KMS-11 (cell line): Measurements from ENCODE around the gene MAL.

Experiments
- H2AFZ ChIP-seq: fragments of 200-600 bp; sonication (generic); 2 replicates; pipeline ENCODE4 v1.6.1; 2016; ENCODE audit warnings: antibody characterized with exemption, mixed run types, low read depth
- H3K27ac ChIP-seq: fragments of 200-600 bp; sonication (generic); 2 replicates; pipeline ENCODE4 v1.6.1; 2016; ENCODE audit warnings: mild to moderate bottlenecking, mixed run types
- H3K27me3 ChIP-seq: fragments of 200-600 bp; sonication (generic); 2 replicates; pipeline ENCODE4 v1.6.1; 2017; ENCODE audit warnings: mild to moderate bottlenecking, low read depth, mixed run types, moderate library complexity; ENCODE audit not compliant: insufficient read depth
- H3K36me3 ChIP-seq: fragments of 200-600 bp; sonication (generic); 2 replicates; pipeline ENCODE4 v1.6.1; 2017; ENCODE audit warnings: mild to moderate bottlenecking, mixed run types; ENCODE audit not compliant: insufficient read depth
- H3K4me1 ChIP-seq: fragments of 200-600 bp; sonication (generic); 2 replicates; pipeline ENCODE4 v1.6.1; 2016; ENCODE audit warnings: mild to moderate bottlenecking, low read depth, mixed run types; ENCODE audit not compliant: poor library complexity, severe bottlenecking
- H3K4me2 ChIP-seq: fragments of 200-600 bp; sonication (generic); 2 replicates; pipeline ENCODE4 v1.7.0; 2016; ENCODE audit warnings: mild to moderate bottlenecking, mixed run types
- H3K4me3 ChIP-seq: fragments of 200-600 bp; sonication (generic); IDR thresholded peaks from 2 replicates; pipeline ENCODE4 v1.6.1; 2017; ENCODE audit warnings: low read depth, low read length, mixed read lengths; ENCODE audit not compliant: insufficient read depth
- H3K79me2 ChIP-seq: fragments of 200-600 bp; sonication (generic); 2 replicates; pipeline ENCODE4 v1.6.1; 2016; ENCODE audit warnings: low read depth, mixed run types; ENCODE audit not compliant: insufficient read depth
- H3K9ac ChIP-seq: fragments of 200-600 bp; sonication (generic); 2 replicates; pipeline ENCODE4 v1.6.1; 2016; ENCODE audit warnings: mild to moderate bottlenecking, mixed run types
- H4K20me1 ChIP-seq: fragments of 200-600 bp; sonication (generic); 2 replicates; pipeline ENCODE4 v1.6.1; 2016; ENCODE audit warnings: mild to moderate bottlenecking, mixed run types; ENCODE audit not compliant: insufficient read depth
- CTCF ChIP-seq: fragments of 200-600 bp; sonication (generic); conservative IDR thresholded peaks from 2 replicates; pipeline ENCODE4 v1.6.1; 2017; ENCODE audit warnings: low read depth, mild to moderate bottlenecking, antibody characterized with exemption, low read length, moderate library complexity, mixed read lengths

The MAL gene

GRCh38 chr2:95025406-95026319 lies at the start of gene MAL:
MAL (plus strand) TSS chr2:95025708; CDS start chr2:95025793, 85 bp downstream.
- no peaks in the 10 kb centered on the region for H4K20me1 ChIP-seq
- no peak within 1 kb of the TSS for H2AFZ ChIP-seq
- no peak within 1 kb of the TSS for H3K9ac ChIP-seq
- no peaks in the 10 kb centered on the region for H3K79me2 ChIP-seq
- no peaks in the 10 kb centered on the region for H3K27me3 ChIP-seq
- no peaks in the 10 kb centered on the region for H3K36me3 ChIP-seq
- no peak within 1 kb of the TSS for H3K27ac ChIP-seq
- no peak within 1 kb of the TSS for H3K4me2 ChIP-seq
- TF ChIP-seq CTCF = no peak
- H3K4me1 ChIP-seq = no peaks in the 10 kb centered on the region
- no peak within 1 kb of the TSS for H3K4me3 ChIP-seq

GRCh38 chr2:94977826-94978225 lies 47.7 kb upstream of the MAL start:
- Histone ChIP-seq H3K27me3 (no peaks in the 10 kb centered on the region), H3K79me2 (no peaks in the 10 kb centered on the region), H3K4me2 (no peak overlapping the region), H4K20me1 (no peaks in the 10 kb centered on the region), H3K4me1 (no peaks in the 10 kb centered on the region), H2AFZ (no peak overlapping the region), H3K36me3 (no peaks in the 10 kb centered on the region), H3K4me3 (no peak overlapping the region), H3K9ac (no peak overlapping the region), H3K27ac (no peak overlapping the region)
- no peak for TF ChIP-seq CTCF

- no peaks in the 10 kb centered on the region for H3K36me3 ChIP-seq
- no peaks in the 10 kb centered on the region for H4K20me1 ChIP-seq
- no peaks in the 10 kb centered on the region for H3K27me3 ChIP-seq
- H3K9ac ChIP-seq = no peak overlapping the region
- no peak overlapping the region for H3K4me2 ChIP-seq
- no peaks in the 10 kb centered on the region for H3K4me1 ChIP-seq
- no peak overlapping the region for H3K4me3 ChIP-seq
- TF ChIP-seq CTCF = no peak
- H2AFZ ChIP-seq = no peak overlapping the region
- H3K27ac ChIP-seq = no peak overlapping the region
- no peaks in the 10 kb centered on the region for H3K79me2 ChIP-seq
Observed at GRCh38 chr2:94978917-94979316, 46.6 kb upstream of the MAL start.

- H3K4me2 ChIP-seq = no peak overlapping the region
- no peak overlapping the region for H3K27ac ChIP-seq
- TF ChIP-seq CTCF = no peak
- H3K27me3 ChIP-seq = no peaks in the 10 kb centered on the region
- H3K4me1 ChIP-seq = no peaks in the 10 kb centered on the region
- H3K4me3 ChIP-seq = no peak overlapping the region
- no peak overlapping the region for H3K9ac ChIP-seq
- no peak overlapping the region for H2AFZ ChIP-seq
- no peaks in the 10 kb centered on the region for H3K79me2 ChIP-seq
- no peaks in the 10 kb centered on the region for H4K20me1 ChIP-seq
- no peaks in the 10 kb centered on the region for H3K36me3 ChIP-seq
Observed at GRCh38 chr2:94979406-94980375, 45.8 kb upstream of the MAL start.
